Lower leg skin (tissue), 4 donors: ENCODE data around the gene SEMA6D. TPM values are rescaled to one million over a fixed set of nuclear protein-coding genes. Genes with fewer than 3 reads are reported as not detected.

Experiments used
- DNase-seq, 2 donors: peaks; one replicate each; pipeline ENCODE4 v3.0.0-alpha.2; 2019; ENCODE audit warnings: low spot score in 2 of 2
- H3K4me3 ChIP-seq: fragments of 200-600 bp; sonication (generic); 2 replicates; pipeline ENCODE4 v1.5.1; 2017; ENCODE audit warnings: mild to moderate bottlenecking, low read depth; ENCODE audit not compliant: poor library complexity, severe bottlenecking
- POLR2A ChIP-seq, 2 donors: fragments of 450-650 bp; IDR thresholded peaks; one replicate each; pipeline ENCODE4 v1.6.1; 2016 to 2017; ENCODE audit warnings: antibody characterized with exemption in 2 of 2, mild to moderate bottlenecking in 1 of 2, moderate library complexity in 1 of 2
- WGBS, 2 donors: methylation state at CpG; one replicate each; pipeline ENCODE4 v1.1.5; 2018; 5-methylcytosine and 5-hydroxymethylcytosine counted together
- intact Hi-C: fragments of 100-400 bp; cut with DNase I; formaldehyde crosslinking; loops from one replicate; pipeline ENCODE4 v1.15.0; 2023; ENCODE audit warnings: low total_unique reads
- total RNA-seq, 4 donors: library from RNA; depleted of rRNA; stranded (reverse); fragments of >200 nt; gene quantifications; one replicate each; pipeline ENCODE4 v1.1.0, GENCODE V29; 2016
- TF ChIP-seq, protein P1 (sequence below), 3 donors: fragments of 450-650 bp; IDR thresholded peaks; one replicate each; pipeline ENCODE4 v1.5.1; 2016; ENCODE audit warnings: antibody characterized with exemption in 3 of 3, mild to moderate bottlenecking in 3 of 3, moderate library complexity in 2 of 3

Gene SEMA6D
- total RNA-seq, 4 donors from 2014 or later = 5.6 to 15.0 (median 6.6) TPM

DNA sequence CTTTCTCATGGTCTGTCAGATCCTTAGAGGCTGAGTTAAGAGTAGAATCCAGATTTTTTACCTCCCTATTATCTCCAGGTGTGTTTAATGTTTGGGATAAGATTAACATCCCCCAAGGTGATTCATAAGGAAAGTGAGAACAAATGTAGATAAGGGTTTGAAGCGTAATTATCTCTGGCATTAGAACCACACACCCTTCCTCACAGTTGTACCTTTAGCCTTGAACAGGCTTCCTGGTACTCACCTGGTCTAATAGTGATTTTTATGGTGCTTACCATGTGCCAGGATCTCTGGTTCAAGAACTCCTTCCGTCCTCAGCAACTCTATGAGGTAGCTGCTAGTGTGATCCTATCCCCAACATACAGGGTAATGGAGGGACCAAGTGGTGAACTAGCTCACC, 27.7 kb downstream of the SEMA6D start:
- 85 to 87% methylated on average over 2 of the region's 2 CpGs for WGBS, 2 donors

DNA sequence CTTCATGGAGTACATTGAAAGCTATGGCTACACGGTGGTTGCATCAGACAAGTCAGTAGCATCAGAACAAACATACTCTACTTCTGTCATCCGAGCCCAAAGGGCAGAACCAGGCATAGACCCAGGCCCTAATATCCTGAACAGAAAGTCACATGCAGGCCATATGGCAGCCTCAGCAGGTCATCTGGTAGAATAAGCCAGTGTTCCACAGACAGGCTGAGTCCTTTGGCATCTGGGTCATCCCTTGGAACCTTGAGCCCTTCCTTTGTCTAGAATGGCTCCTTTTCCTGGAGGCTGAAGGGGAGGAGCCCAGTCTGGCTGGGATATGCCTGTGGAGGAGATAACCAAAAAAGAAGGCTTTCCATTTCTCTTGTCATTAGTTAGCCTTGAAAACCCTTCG, 29.2 kb downstream of the SEMA6D start:
- no peak overlapping the region for H3K4me3 ChIP-seq
- no peak for TF ChIP-seq POLR2A (IDR thresholded peaks at IDR 0.05)
- TF ChIP-seq, protein P1, sequence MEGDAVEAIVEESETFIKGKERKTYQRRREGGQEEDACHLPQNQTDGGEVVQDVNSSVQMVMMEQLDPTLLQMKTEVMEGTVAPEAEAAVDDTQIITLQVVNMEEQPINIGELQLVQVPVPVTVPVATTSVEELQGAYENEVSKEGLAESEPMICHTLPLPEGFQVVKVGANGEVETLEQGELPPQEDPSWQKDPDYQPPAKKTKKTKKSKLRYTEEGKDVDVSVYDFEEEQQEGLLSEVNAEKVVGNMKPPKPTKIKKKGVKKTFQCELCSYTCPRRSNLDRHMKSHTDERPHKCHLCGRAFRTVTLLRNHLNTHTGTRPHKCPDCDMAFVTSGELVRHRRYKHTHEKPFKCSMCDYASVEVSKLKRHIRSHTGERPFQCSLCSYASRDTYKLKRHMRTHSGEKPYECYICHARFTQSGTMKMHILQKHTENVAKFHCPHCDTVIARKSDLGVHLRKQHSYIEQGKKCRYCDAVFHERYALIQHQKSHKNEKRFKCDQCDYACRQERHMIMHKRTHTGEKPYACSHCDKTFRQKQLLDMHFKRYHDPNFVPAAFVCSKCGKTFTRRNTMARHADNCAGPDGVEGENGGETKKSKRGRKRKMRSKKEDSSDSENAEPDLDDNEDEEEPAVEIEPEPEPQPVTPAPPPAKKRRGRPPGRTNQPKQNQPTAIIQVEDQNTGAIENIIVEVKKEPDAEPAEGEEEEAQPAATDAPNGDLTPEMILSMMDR (IDR thresholded peaks at IDR 0.05) = no peak
- WGBS, 2 donors = 76 to 85% methylated on average over 3 of the region's 3 CpGs
- DNase-seq = no peak
- intact Hi-C loops = no loop called here

More for the DNA sequence above, 27.7 kb downstream of the SEMA6D start:
- no peak for TF ChIP-seq POLR2A (IDR thresholded peaks at IDR 0.05)
- TF ChIP-seq, protein P1 (IDR thresholded peaks at IDR 0.05) = no peak
- no peak for DNase-seq
- H3K4me3 ChIP-seq = no peak overlapping the region
- intact Hi-C loops = no loop called here

DNA sequence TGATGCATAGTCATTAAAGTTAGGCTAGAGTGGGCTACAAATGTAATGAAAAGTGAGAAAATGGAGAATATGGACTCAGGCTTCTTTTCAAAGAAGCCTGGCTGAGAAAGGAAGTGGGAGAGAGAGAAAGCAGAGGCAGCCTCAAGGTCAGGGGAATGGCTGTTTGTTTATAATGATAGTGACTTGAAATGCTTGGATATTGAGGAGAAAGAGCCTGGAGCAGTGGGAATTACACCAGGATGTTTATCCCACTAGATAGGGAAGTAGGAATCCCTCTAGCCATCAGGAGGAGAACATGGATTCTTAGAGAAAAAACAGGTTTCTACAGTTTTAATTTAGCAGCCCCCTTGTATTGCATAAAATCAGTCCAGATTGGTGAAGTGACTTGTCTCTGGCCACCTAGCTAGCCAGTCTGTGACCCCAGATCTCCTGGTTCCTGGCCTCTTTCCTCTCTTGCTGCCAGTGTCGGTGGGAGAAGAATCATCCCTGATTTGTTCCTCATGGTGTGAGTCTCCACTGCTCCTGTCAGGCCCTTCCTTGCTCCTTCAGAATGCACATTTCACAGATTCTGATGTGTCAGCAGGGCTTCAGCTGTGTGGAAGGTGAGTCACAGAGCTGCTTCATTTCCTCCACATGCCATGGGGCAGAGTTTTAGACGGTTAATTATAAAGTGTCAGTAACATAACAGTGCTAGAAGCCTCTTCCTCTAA, 32.9 kb downstream of the SEMA6D start:
- DNase-seq = no peak
- TF ChIP-seq, protein P1 (IDR thresholded peaks at IDR 0.05) = no peak
- no peak for TF ChIP-seq POLR2A (IDR thresholded peaks at IDR 0.05)
- intact Hi-C loops = no loop called here
- 48 to 55% methylated on average over 2 of the region's 2 CpGs for WGBS, 2 donors
- no peak overlapping the region for H3K4me3 ChIP-seq

DNA sequence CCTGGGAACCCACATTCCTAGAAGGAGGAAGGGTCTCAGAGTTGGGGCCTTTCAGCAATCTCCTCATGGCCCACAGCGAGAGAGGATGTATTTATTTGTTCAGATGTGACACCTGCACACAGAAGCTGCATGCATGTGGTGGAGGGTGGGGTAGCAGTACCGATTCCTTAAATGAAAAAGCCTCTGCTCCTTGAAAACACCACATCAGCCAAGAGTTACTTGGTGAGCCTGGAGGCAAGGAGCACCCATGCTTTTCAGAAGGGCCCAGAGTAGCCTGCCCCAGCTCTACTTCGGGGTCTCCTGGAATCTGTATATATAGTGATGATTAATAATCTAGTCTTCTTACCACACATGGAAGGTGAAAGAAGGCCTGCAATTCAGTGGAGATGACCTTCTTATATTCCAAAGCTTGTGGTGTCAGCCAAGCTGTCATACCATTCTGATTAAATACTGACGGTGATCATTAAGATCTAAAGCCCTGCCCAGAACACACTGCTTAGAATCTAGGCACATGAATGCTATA, 33.5 kb downstream of the SEMA6D start:
- 78 to 86% methylated on average over 4 of the region's 4 CpGs for WGBS, 2 donors
- intact Hi-C loops = no loop called here
- no peak for DNase-seq
- no peak for TF ChIP-seq POLR2A (IDR thresholded peaks at IDR 0.05)
- TF ChIP-seq, protein P1 (IDR thresholded peaks at IDR 0.05) = no peak
- no peak overlapping the region for H3K4me3 ChIP-seq

DNA sequence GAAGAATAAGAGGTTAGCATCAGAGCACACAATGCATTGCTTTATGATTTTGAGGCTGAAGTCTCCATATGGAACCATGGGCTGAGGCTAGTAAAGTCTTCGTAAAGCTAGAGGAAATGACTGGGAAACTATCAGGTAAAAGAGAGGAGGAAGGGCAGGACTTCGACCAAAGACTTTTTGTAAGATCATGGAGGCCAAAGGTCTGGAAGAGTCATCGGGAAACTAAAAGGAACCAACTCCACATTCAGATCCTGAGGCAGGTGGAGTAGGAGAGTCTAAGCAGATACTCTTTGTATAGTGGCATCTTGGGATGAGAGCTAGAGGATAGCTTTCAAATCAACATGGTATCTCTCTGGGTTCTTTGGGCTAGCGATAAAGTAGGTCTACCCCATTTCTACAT, 36.3 kb downstream of the SEMA6D start:
- DNase-seq = no peak
- 94 to 95% methylated on average over 4 of the region's 4 CpGs for WGBS, 2 donors
- TF ChIP-seq, protein P1 (IDR thresholded peaks at IDR 0.05) = no peak
- TF ChIP-seq POLR2A (IDR thresholded peaks at IDR 0.05) = no peak
- no peak overlapping the region for H3K4me3 ChIP-seq
- intact Hi-C loops = no loop called here

DNA sequence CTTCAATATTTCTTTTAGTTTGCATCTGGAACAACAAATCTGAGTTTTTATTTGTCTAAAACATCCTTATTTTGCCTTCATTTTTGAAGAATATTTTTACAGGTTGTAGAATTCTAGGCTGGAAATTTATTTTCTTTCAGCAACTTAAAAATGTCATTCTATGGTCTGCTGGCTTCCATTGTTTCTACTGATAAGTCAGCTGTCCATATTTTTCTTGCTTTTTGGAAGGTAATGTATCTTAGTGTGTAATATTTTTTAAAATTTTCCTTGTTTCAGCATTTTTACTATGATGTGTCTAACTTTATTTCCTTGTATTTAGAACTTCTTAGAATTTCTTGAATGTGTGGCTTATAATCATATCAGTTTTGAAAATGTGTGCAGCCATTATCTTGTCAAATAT, 37.0 kb downstream of the SEMA6D start:
- no peak overlapping the region for H3K4me3 ChIP-seq
- TF ChIP-seq, protein P1 (IDR thresholded peaks at IDR 0.05) = no peak
- no peak for TF ChIP-seq POLR2A (IDR thresholded peaks at IDR 0.05)
- no peak for DNase-seq
- intact Hi-C loops = no loop called here
